Ovary (tissue), 3 donors: ENCODE data around the gene BSN.

Source experiments
- CTCF ChIP-seq, 3 donors: fragments of 450-650 bp in 2 of 3; fragments of 200-600 bp in 1 of 3; IDR thresholded peaks; one replicate each; pipeline versions ENCODE4 v1.5.1 to v1.8.0; 2016 to 2022; ENCODE audit warnings: antibody characterized with exemption in 3 of 3, mild to moderate bottlenecking in 1 of 3
- EP300 ChIP-seq: sonication (generic); formaldehyde crosslinking; IDR thresholded peaks from one replicate; pipeline ENCODE4 v1.6.1; 2017; ENCODE audit warnings: antibody characterized with exemption
- POLR2A ChIP-seq: fragments of 450-650 bp; IDR thresholded peaks from one replicate; pipeline ENCODE4 v1.6.1; 2017; ENCODE audit warnings: antibody characterized with exemption, mild to moderate bottlenecking, moderate library complexity
- donor health status: DM: no; HTN: no; CAD: no.

DNA sequence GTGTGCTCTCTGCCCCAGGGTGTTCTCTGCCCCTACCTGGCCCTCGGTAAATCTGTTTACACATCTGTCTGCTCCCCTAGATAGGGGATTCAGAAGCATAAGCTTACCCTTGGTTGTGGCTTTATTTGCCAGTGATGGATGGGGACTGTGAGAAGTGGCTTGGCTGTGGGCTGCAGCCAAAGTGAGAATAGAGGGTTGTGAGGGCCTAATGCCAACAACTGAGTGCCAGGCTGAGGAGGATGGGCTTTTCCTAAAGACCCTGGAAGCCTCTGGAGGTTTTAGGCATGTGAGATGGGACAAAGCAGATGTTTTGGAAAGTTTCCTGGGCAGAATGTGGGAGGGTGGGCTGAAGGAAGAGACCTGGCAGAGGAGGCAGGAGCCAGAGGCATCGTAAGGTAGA, 104.4 kb downstream of the BSN start:
- TF ChIP-seq POLR2A (no peak), CTCF (IDR thresholded peaks at IDR 0.05) (no peak), EP300 (no peak)
